Esophagus muscularis mucosa (tissue), 4 donors: ENCODE measurements around the gene FGFR2. TPM values are rescaled to one million over a fixed set of nuclear protein-coding genes. Genes with fewer than 3 reads are reported as not detected.
A peak's percentile ranks its signal among the peaks of the same experiment; 100 is the strongest.

Source experiments
- DNase-seq: peaks from one replicate; pipeline ENCODE4 v3.0.0-alpha.2; 2017; ENCODE audit errors: extremely low spot score
- H3K27ac ChIP-seq, 4 donors: fragments of 200-600 bp; sonication (generic); replicated peaks in 1 of 4; 1 replicate in 3 of 4; 2 replicates in 1 of 4; pipeline ENCODE4 v1.5.1; 2016 to 2019; ENCODE audit warnings: mild to moderate bottlenecking in 1 of 4
- H3K27me3 ChIP-seq, 4 donors: fragments of 200-600 bp; sonication (generic); one replicate each; pipeline versions ENCODE4 v1.5.1 to v1.6.0; 2016 to 2019
- H3K36me3 ChIP-seq, 4 donors: fragments of 200-600 bp; sonication (generic); one replicate each; pipeline ENCODE4 v1.5.1; 2016 to 2019
- H3K4me1 ChIP-seq, 4 donors: fragments of 200-600 bp; sonication (generic); one replicate each; pipeline ENCODE4 v1.5.1; 2016 to 2019
- H3K4me3 ChIP-seq, 4 donors: fragments of 200-600 bp; sonication (generic); 1 replicate in 2 of 4; 2 replicates in 2 of 4; pipeline ENCODE4 v1.5.1; 2016 to 2019; ENCODE audit warnings: mild to moderate bottlenecking in 4 of 4, moderate library complexity in 1 of 4
- H3K9me3 ChIP-seq, 4 donors: fragments of 200-600 bp; sonication (generic); 1 replicate in 3 of 4; 2 replicates in 1 of 4; pipeline ENCODE4 v1.5.1; 2016 to 2019
- CTCF ChIP-seq, 3 experiments: fragments of 200-600 bp in 2 of 3; fragments of 450-650 bp in 1 of 3; sonication (generic) in 2 of 3; IDR thresholded peaks; one replicate each; pipeline ENCODE4 v1.5.1; 2017 to 2019; ENCODE audit warnings: antibody characterized with exemption in 3 of 3, mild to moderate bottlenecking in 2 of 3, moderate library complexity in 1 of 3
- EP300 ChIP-seq: sonication (generic); formaldehyde crosslinking; IDR thresholded peaks from one replicate; pipeline ENCODE4 v1.6.1; 2017; ENCODE audit warnings: antibody characterized with exemption
- POLR2A ChIP-seq: fragments of 450-650 bp; IDR thresholded peaks from one replicate; pipeline ENCODE4 v1.6.1; 2017; ENCODE audit warnings: antibody characterized with exemption, moderate library complexity, mild to moderate bottlenecking, low read depth
- POLR2AphosphoS5 ChIP-seq, 2 donors: sonication (generic); formaldehyde crosslinking; IDR thresholded peaks; one replicate each; pipeline ENCODE4 v1.6.1; 2017; ENCODE audit warnings: antibody characterized with exemption in 2 of 2
- WGBS: methylation state at CpG from one replicate; pipeline ENCODE4 v1.1.5; 2018; 5-methylcytosine and 5-hydroxymethylcytosine counted together
- intact Hi-C: fragments of 100-400 bp; cut with DNase I; formaldehyde crosslinking; loops from one replicate; pipeline ENCODE4 v1.15.1; 2023
- total RNA-seq, 4 donors: library from RNA; depleted of rRNA; stranded (reverse); fragments of >200 nt; gene quantifications; one replicate each; pipeline versions ENCODE4 v1.1.0 to v1.2.1, GENCODE V29; 2016

The FGFR2 gene
- total RNA-seq, 4 donors from 2014 or later = 58.6 to 74.0 (median 60.5) TPM

- no peak overlapping the region for H3K27ac ChIP-seq
- DNase-seq = no peak
- no peak for TF ChIP-seq CTCF (IDR thresholded peaks at IDR 0.05)
- no peak for TF ChIP-seq POLR2A
- TF ChIP-seq POLR2AphosphoS5 (IDR thresholded peaks at IDR 0.05) = no peak
- TF ChIP-seq EP300 = no peak
- WGBS = 79% methylated on average over 4 of the region's 4 CpGs
- no peak overlapping the region for H3K4me3 ChIP-seq
- intact Hi-C loops = no loop called here
- peaks cover 0 to 10% (median 9%) of the 10 kb centered on the region in 4 donors for H3K4me1 ChIP-seq
- no peaks in the 10 kb centered on the region for H3K27me3 ChIP-seq
- no peaks in the 10 kb centered on the region for H3K36me3 ChIP-seq
- no peaks in the 10 kb centered on the region for H3K9me3 ChIP-seq
Measured at GRCh38 chr10:121466424-121466823, 131.8 kb downstream of the FGFR2 start.

DNA sequence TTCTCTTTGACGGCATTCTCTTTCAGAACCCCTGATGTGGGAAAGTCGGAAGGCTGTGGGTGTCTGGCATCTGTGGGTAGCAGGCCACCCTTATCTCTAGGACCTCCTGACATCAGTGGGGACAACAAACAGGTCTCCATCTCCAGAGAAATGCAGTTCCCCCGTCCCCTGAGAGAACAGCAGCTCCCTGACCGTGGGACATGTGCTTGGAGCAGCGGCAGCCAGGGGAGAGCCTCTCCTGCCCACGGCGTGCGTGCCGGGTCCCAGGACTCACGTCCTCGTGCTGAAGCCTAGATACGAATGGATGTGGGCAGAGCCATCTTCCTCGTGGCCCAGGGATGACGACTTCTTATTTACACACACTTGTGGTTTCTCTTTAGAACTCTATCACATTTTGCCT lies 133.0 kb downstream of the FGFR2 start:
- Histone ChIP-seq H3K27ac (no peak overlapping the region), H3K36me3 (no peaks in the 10 kb centered on the region), H3K9me3 (no peaks in the 10 kb centered on the region), H3K4me3 (no peak overlapping the region), H3K27me3 (no peaks in the 10 kb centered on the region), H3K4me1 (peaks cover 0 to 22% (median 20%) of the 10 kb centered on the region in 4 donors)
- WGBS = 86% methylated on average over 8 of the region's 14 CpGs
- intact Hi-C loops = no loop called here
- no peak for DNase-seq
- TF ChIP-seq EP300 (no peak), CTCF (IDR thresholded peaks at IDR 0.05) (no peak), POLR2AphosphoS5 (IDR thresholded peaks at IDR 0.05) (no peak), POLR2A (no peak)

GRCh38 chr10:121464517-121464916 lies 133.7 kb downstream of the FGFR2 start:
- TF ChIP-seq EP300 (no peak), POLR2A (no peak), POLR2AphosphoS5 (IDR thresholded peaks at IDR 0.05) (no peak), CTCF (IDR thresholded peaks at IDR 0.05) (no peak)
- intact Hi-C loops = no loop called here
- no peaks in the 10 kb centered on the region for H3K27me3 ChIP-seq
- H3K4me1 ChIP-seq = peaks cover 0 to 29% (median 27%) of the 10 kb centered on the region in 4 donors
- WGBS = 88% methylated on average over 2 of the region's 2 CpGs
- no peak overlapping the region for H3K27ac ChIP-seq
- DNase-seq = no peak
- no peaks in the 10 kb centered on the region for H3K9me3 ChIP-seq
- H3K4me3 ChIP-seq = no peak overlapping the region
- H3K36me3 ChIP-seq = no peaks in the 10 kb centered on the region

DNA sequence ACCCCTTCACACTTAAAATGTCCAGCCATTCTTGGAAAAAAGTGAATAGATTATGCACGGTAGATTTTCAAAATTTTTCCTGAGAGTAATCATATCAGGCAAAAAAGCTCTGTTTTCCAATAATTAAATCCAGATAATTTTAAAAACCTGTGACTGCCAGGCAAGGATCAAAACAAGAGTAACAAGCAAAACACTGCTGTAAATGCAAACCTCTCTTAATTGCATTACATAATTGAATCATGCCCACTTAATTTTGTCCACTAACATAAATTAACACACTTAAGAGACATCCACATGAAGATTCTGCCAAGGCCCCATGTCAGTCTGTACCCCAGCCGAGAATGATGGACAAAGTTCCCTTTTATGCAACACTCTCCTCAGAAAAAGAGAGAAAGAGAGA lies 135.3 kb downstream of the FGFR2 start:
- H3K27me3 ChIP-seq = no peaks in the 10 kb centered on the region
- no peak overlapping the region for H3K4me3 ChIP-seq
- peaks cover 0 to 45% (median 38%) of the 10 kb centered on the region in 4 donors for H3K4me1 ChIP-seq
- H3K36me3 ChIP-seq = no peaks in the 10 kb centered on the region
- no peak for DNase-seq
- H3K9me3 ChIP-seq = no peaks in the 10 kb centered on the region
- no peak for TF ChIP-seq CTCF (IDR thresholded peaks at IDR 0.05)
- TF ChIP-seq EP300 = no peak
- TF ChIP-seq POLR2AphosphoS5 (IDR thresholded peaks at IDR 0.05) = no peak
- TF ChIP-seq POLR2A = no peak
- 80% methylated on average over 2 of the region's 2 CpGs for WGBS
- no peak overlapping the region for H3K27ac ChIP-seq
- intact Hi-C loops = no loop called here

GRCh38 chr10:121462281-121462680 lies 136.0 kb downstream of the FGFR2 start:
- no peak overlapping the region for H3K4me3 ChIP-seq
- intact Hi-C loops = no loop called here
- no peaks in the 10 kb centered on the region for H3K36me3 ChIP-seq
- H3K9me3 ChIP-seq = no peaks in the 10 kb centered on the region
- H3K27me3 ChIP-seq = no peaks in the 10 kb centered on the region
- H3K27ac ChIP-seq = peak overlapping the region in 3 of 4 donors; percentile 79 to 82 (median 82)
- no peak for TF ChIP-seq POLR2AphosphoS5 (IDR thresholded peaks at IDR 0.05)
- TF ChIP-seq POLR2A = no peak
- no peak for TF ChIP-seq CTCF (IDR thresholded peaks at IDR 0.05)
- TF ChIP-seq EP300 = no peak
- H3K4me1 ChIP-seq = peaks cover 0 to 45% (median 38%) of the 10 kb centered on the region in 4 donors
- DNase-seq = no peak
- WGBS = 83% methylated on average over 7 of the region's 7 CpGs
